ENCODE measurements around the gene HDGF. TPM values are rescaled to one million over a fixed set of nuclear protein-coding genes. Genes with fewer than 3 reads are reported as not detected.

Gene HDGF
- total and polyA plus RNA-seq, 9 of the 15 experiments (the other 6 are each of a cell fraction or from before 2014, with no cell fraction given), result 38.8 to 601 (median 400) TPM

GRCh38 chr1:156767101-156767878 is 15.8 kb upstream of the HDGF start, which contains the start of gene PRCC (continued):
- TF ChIP-seq SNAPC5 (CRISPR knock-in tag; IDR thresholded peaks at IDR 0.05) (no peak), MEF2D (tag; conservative IDR thresholded peaks at IDR 0.05; ENCODE audit: low read depth) (no peak; the same call in none of the 2 replicates), FOXO4 (CRISPR knock-in tag; IDR thresholded peaks at IDR 0.05) (no peak), ZNF253 (CRISPR knock-in tag; conservative IDR thresholded peaks at IDR 0.05) (no peak), HDAC6 (IDR thresholded peaks at IDR 0.05; ENCODE audit: low read depth, low read length) (no peak), RHOXF2B (CRISPR knock-in tag; conservative IDR thresholded peaks at IDR 0.05) (no peak), ARID2 (IDR thresholded peaks at IDR 0.05) (no peak), PYGO2 (tag; IDR thresholded peaks at IDR 0.05) (no peak), ELF1 (tag; IDR thresholded peaks at IDR 0.05) (peak; percentile 87), MCM2 (IDR thresholded peaks at IDR 0.05; ENCODE audit: low read depth) (no peak), MECOM (CRISPR knock-in tag; IDR thresholded peaks at IDR 0.05) (no peak), USF1 (CRISPR knock-in tag; IDR thresholded peaks at IDR 0.05) (no peak), TGIF2 (CRISPR knock-in tag; IDR thresholded peaks at IDR 0.05) (0 out of 2 replicates have a peak, but pooled peaks have one; percentile 79), CBFA2T3 (IDR thresholded peaks at IDR 0.05) (no peak), PHB2 (IDR thresholded peaks at IDR 0.05; ENCODE audit: low read depth) (no peak), ZNF212 (CRISPR knock-in tag; IDR thresholded peaks at IDR 0.05) (no peak), NKRF (IDR thresholded peaks at IDR 0.05; ENCODE audit: borderline replicate concordance) (peak; percentile 78), PPARD (CRISPR knock-in tag; IDR thresholded peaks at IDR 0.05) (no peak), JUN (IDR thresholded peaks at IDR 0.05; ENCODE audit: borderline replicate concordance, low read depth, low read length) (0 out of 2 replicates have a peak, but pooled peaks have one; percentile 16), JUN (CRISPR knock-in tag; IDR thresholded peaks at IDR 0.05; ENCODE audit: borderline replicate concordance) (peak; percentile 72; the same call in 1 of the 2 replicates), CGGBP1 (CRISPR knock-in tag; IDR thresholded peaks at IDR 0.05) (no peak), POLR3A (IDR thresholded peaks at IDR 0.05; ENCODE audit: borderline replicate concordance, extremely low read depth, insufficient read depth, insufficient read length) (no peak), SREBF1 (IDR thresholded peaks at IDR 0.05; ENCODE audit: borderline replicate concordance, low read depth, low read length) (peak; percentile 81; the same call in 1 of the 2 replicates), POLR2AphosphoS2 (IDR thresholded peaks at IDR 0.05; ENCODE audit: low read length) (no peak), LARP7 (IDR thresholded peaks at IDR 0.05) (peak; percentile 86), KAT7 (CRISPR knock-in tag; IDR thresholded peaks at IDR 0.05; ENCODE audit: borderline replicate concordance) (no peak)

Data from K562 (cell line).